NCI-H2227 (cell line): ENCODE results near the gene FAM13A.
"Not testable (repeated sequence)": the region's sequence is repeated elsewhere in the genome, so short reads cannot be mapped to it uniquely, and the experiment has no call there.

ENCODE experiments used
- DNase-seq: peaks from one replicate; lab custom pipeline; 2025; ENCODE audit not compliant: unreplicated experiment; lab: John Stamatoyannopoulos, UW

The FAM13A gene

DNA sequence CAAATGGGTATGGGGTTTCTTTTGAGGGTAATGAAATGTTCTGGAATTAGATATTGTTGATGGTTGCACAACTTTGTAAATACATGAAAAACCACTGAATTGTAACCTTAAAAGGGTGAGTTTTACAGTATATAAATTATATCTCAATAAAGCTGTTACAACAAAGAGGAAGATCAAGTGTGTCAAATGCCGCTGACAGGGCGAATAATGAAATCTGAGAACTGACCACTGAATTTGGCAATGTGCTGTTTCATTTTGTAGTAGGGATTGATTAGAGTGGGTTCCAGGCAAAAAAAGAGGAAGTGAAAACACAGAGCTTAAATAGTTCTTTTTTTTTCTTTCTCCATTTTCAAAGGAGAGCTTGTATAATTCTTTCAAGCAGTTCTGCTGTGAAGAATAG is 198.2 kb downstream of the FAM13A start:
- DNase-seq, result no peak

DNA sequence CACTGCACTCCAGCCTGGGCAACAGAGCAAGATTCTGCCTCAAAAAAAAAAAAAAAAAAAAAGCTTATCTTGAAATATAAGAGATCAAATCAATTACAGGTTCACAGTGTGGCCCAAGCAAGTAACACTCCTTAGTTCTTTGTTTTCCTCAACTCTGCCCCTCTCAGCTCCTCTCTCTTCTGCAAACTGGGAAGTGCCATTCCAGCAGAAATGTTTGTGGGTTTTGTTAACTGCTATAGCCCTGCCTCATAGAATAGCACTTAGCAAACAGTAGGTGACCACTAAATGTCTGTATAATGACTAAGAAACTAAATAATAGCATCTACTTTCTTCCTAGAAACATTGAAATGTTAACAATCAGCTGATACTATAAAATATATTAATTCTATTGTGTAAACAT is 199.4 kb downstream of the FAM13A start:
- DNase-seq, result no peak

DNA sequence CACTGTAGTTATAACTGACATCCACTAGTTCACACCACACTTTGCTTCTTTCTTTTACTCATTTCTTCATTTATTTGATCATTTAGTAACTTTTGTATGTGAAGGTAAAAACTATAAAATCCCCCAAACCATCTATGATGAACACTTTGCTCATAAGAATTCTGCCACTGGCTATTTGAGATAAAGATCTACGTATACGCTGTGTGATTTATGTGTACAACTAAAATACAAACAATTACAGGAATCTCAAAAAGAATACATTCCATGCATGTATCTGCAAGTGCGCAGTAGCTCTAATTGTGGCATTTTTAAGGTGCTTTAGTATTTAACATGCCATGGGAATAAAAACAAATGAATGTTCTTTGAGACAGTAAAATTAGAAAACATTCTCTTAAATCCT is 202.5 kb downstream of the FAM13A start:
- no peak for DNase-seq

DNA sequence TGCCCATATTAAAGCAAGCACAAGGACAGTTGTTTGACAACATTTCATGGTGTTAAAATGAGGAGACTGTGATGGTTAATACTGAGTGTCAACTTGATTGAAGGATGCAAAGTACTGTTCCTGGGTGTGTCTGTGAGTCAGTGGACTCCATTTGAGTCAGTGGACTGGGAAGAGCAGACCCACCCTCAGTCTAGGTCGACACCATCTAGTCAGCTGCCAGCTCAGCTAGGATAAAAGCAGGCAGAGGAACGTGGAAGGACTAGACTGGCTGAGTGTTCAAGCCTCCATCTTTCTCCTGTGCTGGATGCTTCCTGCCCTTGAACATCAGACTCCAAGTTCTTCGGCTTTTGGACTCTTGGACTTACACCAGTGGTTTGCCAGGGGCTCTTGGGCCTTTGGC is 203.4 kb downstream of the FAM13A start:
- DNase-seq, result not testable (repeated sequence)

DNA sequence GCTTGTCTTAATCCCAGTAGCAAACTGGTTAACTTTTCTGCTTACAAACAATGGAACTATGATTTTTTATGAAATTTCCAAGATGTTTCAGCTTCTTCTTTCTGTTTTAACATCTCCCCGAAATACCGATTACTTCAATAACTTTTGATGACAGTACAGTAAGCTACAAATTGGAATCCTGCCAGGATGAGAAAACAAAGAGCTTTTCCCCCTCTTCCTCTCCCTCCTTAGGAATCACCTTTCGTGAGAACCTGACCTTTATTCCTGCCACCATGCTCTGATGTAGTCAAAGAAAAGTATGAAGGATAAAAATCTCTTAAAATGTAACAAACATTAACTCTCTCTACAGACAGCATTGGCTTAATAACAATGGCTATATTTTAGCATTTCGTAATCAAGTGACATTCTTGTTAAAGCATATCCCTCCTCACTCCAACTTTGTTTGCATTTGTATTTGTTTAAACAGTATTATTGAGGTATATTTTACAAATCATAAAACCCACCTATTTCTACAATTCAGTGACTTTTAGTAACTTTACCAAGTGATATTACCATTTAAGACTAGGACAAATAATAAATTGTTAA is 210.7 kb downstream of the FAM13A start:
- no peak for DNase-seq

DNA sequence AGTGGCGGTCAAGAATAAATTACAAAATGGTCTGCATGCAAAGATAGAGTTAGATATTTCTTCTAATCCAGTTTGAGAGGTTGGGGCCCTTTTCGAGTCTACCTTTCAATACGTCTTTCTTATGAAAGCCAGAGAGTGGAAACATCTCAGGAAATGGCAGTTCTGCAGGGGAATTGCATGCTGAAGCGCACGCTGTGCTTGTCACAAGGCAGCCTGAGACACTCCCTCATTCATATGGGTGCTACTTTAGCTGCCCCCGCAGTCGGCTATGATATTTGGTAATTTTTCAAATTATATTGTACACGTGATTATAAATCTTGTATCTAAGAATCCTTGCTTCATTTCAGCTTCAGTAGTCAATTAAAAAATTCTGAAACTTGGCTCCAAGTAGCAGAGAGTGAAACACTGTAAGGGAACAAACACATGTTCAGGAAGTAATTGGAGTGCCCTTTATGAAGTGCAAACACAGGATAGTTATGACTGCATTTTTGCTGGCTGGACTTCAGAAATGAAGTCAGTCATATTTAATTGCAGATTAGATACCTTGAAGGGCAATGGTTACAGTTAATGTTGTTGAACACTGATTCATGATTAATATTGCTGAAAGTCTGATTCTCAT is 213.8 kb downstream of the FAM13A start:
- no peak for DNase-seq

DNA sequence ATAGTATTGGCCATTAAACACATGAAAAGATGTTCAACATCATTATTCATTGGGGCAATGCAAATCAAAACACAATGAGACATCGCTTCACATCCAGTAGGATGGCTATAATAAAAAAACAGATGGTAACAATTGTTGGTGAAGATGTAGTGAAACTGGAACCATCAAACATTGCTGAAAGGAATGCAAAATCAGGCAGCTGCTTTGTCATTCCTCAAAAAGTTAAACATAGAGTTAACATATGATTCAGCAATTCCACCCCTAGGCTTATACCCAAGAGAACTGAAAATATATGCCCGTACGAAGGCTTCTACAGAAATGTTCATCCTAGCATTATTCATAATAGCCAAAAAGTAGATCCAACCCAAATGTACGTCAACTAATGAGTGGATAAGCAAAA is 215.3 kb downstream of the FAM13A start:
- DNase-seq, result no peak

DNA sequence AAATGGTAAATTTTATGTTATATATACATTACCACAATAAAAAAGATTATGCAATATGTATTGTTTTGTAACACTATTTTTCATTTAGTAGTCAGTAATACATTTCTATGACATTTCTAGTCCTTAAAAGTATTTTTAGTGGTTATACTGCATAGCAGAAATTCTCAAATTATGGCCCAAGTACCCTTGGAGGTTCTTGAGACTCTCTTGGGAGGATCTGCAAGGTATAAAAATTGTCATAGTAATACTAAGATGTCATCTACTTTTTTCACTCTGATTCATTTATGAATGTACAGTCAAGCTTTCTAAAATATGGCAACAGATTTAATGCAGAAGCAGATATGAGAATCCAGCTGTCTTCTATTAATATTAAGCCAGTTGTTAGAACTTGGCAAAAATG is 220.8 kb downstream of the FAM13A start:
- no peak for DNase-seq

DNA sequence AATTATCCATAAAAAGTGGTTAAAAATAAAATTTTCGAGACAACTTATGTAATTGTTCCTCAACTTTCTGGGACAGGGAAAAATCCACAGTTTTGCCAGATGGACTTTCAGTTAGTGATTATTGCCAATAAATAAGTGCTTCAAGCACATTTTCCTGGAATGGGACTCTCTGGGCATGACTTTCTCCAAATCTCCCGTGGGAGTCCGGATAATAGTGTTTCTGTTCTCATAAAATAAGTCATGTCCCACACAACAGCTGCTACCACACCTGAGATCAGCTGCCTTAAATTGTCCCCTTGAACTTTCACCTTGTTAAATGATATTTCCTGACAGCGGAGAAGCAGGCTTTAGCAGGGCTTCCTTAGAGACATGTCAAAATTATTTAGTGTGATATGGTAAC is 226.0 kb downstream of the FAM13A start:
- DNase-seq, result no peak

DNA sequence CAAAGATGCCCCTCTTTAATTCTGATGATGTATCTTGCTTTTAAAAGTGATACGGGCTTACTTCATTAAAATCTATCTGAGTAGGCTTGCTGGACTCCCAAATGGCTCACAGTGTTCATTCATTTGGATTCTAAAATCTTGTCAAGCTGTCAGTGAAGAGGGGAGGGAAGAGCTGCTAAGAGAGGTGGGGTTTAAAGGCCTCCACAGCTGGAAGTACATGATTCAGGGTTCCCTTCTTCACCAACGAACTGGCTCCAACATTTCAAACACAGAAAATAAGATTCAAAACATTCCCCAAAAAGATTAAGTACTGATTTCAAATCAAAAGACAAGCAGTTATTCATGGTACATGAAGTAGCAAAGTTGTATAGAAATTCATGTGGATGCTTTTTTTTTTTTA is 226.4 kb downstream of the FAM13A start:
- DNase-seq, result no peak

DNA sequence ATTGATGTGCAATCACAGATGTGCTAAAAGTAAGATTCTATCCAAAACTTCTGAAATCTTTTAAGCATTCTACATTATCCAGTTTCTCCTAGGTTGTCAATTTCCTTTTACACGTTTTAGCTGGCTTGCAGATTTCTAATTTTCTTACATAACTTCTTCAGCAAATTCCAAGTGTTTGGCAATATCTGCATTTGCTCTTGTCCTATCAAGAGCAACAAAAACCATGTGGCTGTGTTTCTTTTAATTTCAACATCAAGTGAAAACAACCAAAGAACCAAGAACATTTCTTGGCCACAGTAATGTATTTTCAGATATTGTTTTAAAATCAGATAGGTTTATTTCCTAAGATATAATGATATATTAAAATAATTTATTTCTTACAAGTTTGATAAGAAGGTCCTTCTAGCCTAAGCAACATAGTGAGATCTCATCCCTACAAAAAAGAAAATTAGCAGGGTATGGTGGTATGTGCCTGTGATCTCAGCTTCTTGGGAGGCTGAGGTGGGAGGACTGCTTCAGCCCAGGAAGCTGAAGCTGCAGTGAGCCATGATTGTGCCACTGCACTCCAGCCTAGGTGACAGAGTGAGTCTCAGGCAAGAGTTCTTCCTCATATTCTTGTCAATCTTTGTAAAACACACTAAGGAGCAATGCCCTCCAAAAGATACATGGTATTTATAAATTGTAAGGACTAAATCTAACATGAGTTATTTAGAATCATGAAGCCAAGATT is 228.0 kb downstream of the FAM13A start:
- no peak for DNase-seq

DNA sequence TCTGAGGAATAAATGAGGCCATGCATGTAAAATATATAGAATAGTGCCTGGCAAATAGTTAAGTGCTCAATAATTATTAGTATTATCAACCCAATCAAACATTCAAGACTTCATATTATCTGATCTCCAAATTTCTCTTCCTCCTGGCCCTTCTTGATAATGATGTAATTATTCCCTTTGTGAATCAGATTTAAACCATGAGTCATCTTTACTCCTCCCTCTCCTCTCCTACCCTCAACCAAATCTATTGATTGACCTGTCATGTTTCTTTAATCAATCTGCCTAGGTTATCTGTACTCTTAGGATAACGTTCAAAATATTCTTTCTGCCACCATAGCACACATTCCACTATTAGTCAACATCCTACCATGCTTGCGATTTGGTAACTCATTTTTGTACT is 229.5 kb downstream of the FAM13A start:
- DNase-seq, result no peak

DNA sequence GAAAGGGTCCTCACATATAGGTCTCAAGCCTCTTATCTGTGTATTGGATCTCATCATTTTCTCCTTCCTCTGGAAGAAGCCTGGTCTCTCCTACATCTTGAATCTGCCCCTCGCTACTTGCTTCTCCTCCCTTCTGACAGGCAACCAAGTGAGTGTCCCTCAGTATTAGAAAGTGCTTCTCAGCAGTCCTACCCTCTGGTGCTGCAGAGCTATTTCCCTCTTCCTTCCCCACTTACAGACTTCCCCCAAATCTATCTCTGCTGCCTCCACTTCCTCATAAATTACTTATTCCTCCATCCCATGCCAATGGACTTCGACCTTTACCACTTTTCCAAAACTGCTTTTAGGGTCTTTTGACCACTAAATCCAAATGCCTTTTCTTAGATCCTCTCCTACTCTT is 230.2 kb downstream of the FAM13A start:
- no peak for DNase-seq

DNA sequence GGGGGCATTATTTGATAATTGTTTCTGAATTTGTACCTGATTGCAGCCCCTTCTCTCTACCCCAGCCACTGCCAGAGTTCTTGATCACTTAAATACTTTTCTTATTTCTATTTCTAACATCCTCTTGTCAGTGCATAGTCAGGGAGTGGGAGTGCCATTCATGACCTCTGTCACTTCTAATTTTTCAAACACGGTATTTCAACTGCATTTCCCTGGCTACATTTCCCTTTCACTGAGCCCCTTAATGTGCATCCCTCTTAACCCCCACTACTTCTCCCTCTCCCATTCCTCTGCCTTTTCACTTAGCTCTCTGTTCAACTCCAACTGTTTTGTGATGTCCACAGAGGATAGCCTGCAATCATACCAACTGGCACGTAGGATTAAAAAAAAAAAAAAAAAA is 231.1 kb downstream of the FAM13A start:
- no peak for DNase-seq

DNA sequence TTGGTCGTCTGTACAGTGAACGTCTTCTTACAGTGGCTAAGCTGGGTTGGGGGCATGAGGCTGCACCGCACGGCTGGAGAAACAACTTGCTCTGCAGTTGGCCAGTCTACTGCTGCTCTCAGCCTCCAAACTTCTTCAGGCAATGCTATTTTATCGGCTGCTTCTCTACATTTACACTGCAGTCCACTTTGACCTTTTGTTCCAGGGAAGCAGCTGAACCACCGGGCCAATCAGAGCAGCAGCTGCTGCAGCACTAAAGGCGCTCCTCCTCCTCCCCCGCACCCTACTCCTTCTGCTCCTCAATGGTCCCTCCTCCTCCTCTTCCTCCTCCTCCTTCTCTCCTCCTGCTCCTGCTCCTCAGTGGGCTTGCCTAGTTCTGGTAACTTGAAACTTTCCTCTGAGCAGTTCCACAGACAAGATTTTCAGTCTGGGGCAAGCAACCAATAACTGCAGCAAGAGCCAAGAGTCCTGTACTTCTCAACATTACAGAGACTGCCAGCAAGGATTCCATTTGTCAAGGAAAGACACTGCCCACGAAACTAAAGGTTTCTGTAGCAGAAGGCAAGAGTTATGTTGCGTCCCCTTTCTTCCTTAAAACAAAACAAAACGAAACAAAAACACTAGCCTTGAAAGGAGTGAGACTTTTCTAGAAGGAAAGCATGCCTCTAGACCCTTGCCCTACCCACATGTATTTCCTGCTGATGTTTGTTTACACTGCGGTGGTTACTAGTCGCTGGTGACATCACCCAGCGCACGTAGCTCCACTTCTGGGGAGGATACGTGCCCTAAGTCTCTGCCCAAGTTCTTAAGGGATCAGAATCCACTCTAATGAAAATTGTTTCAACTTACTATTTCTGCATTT is 233.7 kb downstream of the FAM13A start:
- peak; percentile 61 for DNase-seq

DNA sequence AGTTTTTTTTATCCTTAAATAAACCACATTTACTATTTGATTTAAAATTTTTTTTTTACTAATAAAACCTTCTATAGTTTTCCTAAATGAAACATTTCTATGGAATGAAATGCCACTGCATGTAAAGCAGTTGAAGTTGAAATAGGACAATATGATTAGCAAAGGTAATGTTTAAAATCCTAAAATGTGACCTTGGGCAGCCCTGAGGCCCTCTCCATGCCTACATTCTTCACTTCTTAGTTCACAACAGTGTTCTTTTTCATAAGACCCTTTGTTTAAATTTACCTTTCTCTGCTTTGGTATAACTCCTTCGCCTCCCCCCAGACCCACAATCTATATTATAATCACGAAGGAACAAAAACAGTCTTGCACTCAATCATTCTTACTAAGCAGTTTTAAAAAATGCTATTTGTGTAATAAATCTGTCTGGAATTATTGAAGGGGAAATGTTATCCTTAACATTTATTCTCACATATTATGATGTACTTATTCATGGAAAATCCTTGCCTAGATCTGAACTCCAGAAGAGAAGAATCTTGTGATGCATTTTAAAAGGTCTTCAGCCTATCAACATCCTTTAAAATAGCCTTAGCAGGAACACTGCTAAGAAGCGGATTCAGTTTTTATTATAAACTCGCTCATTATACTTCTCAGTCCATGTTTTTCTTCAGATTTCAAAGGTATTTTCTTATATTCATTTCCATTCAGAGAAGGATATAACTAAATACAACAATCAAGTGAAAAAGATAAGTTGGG is 234.8 kb downstream of the FAM13A start:
- DNase-seq, result no peak

DNA sequence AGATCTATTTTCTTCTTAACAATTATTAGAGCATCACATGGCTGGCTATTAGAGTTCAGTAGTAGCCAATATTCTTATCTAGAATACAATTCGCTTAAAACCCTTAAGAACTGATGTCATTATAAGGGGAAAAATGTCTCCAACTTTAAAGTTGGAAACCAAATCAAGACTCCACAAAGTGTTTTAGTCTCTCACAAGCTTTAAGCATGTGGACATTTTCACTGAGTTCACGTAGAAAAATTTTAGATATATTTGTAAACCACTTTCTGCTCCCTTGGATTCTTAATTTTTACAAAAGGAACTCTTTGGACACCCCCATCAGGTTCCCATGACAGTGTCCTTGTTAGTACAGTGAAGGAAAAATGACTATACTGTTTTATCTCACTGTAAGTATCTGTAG is 235.5 kb downstream of the FAM13A start:
- no peak for DNase-seq

DNA sequence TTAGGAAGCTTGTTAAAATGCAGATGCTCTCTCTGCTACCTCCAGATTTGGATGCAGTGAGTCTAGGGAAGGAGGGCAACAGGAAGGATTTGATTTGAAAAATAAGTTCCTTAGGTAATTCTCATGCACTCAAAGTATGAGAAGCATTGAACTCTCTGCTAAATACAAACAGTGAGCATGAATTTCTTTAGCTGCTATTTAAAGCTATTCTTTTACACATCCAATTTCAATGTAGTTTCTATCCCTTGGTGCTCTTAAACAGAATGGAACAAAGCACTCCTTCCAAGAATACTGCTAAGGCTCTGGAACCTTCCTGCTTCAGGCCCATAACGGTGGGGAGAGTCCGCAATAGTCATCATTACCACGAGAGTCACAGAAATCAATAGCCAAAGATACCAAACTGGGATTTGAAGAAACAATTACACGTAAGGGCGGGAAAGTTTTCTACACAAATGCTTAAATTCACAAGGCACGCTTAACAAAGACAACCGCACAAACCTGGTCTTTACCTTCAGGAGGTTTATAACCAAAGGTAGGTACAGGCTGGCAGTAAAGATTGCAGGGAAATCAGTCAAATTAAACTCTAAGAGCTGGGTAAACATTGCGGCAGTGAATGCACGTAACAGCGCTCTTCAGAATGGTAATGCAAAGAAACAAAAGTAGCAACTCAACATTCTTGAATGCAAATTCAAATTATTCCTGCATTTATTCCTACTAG is 236.1 kb downstream of the FAM13A start:
- no peak for DNase-seq

DNA sequence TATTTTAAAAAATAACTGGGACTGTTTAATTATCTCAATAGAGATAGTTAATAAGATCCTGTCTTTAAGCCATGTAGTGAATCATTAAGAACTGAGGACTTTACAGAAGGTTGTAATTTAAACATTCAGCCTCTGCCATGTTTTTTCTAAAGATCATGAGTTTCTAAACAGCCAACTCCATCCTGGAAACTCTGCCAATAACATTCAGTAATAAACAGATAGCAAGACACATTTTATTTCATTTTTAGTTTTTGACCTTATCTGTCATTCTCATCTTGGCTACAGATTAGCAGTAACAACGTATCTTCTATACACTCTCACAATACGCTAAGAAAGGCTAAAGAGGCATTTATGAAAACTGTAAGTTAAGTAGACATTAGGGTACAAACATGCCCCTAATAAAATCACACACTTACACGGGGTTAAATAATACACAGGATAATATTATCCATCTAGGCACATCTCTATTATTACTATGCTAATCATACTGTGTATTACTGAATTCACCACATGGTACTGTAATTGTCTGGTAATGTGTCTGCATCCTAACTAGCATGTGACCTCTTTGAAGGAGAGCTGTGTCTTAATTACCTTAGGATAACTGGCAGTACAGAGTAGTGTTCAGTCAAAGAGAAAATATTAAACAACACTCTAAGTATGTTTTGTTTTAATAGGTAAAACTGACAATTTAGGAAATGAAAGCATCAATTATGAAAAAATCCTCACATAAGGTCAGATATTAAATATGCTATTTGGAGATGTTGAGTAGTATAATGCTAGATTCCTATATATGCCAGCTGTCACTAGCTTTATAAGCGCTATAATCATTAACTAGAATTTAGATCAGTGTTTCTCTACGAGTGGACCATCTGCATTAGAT is 236.9 kb downstream of the FAM13A start:
- no peak for DNase-seq
